Smooth muscle cell (in vitro differentiated cells): ENCODE measurements around the gene C12orf56. TPM values are rescaled to one million over a fixed set of nuclear protein-coding genes. Genes with fewer than 3 reads are reported as not detected.

Experiments used
- DNase-seq: peaks from one replicate; lab custom pipeline; 2025; ENCODE audit not compliant: unreplicated experiment; lab: John Stamatoyannopoulos, UW
- H2AFZ ChIP-seq: fragments of 200-600 bp; sonication (generic); 2 replicates; pipeline ENCODE4 v1.6.0; 2016; ENCODE audit warnings: antibody characterized with exemption, low read depth, mild to moderate bottlenecking
- H3F3A ChIP-seq: fragments of 200-600 bp; sonication (generic); 2 replicates; pipeline ENCODE4 v1.6.0; 2017; ENCODE audit warnings: antibody characterized with exemption, low read depth
- H3K27ac ChIP-seq: fragments of 200-600 bp; sonication (generic); 2 replicates; pipeline ENCODE4 v1.5.1; 2016; ENCODE audit warnings: low read depth, mild to moderate bottlenecking
- H3K27me3 ChIP-seq: fragments of 200-600 bp; sonication (generic); 2 replicates; pipeline ENCODE4 v1.6.1; 2016; ENCODE audit warnings: low read depth, mild to moderate bottlenecking
- H3K36me3 ChIP-seq: fragments of 200-600 bp; sonication (generic); 2 replicates; pipeline ENCODE4 v1.5.1; 2016; ENCODE audit warnings: low read depth
- H3K4me1 ChIP-seq: fragments of 200-600 bp; sonication (generic); 2 replicates; pipeline ENCODE4 v1.5.1; 2016; ENCODE audit warnings: low read depth
- H3K4me2 ChIP-seq: fragments of 200-600 bp; sonication (generic); 2 replicates; pipeline ENCODE4 v1.6.0; 2016; ENCODE audit warnings: mild to moderate bottlenecking
- H3K4me3 ChIP-seq: fragments of 200-600 bp; sonication (generic); 2 replicates; pipeline ENCODE4 v1.5.1; 2016; ENCODE audit warnings: mild to moderate bottlenecking
- H3K79me2 ChIP-seq: fragments of 200-600 bp; sonication (generic); 2 replicates; pipeline ENCODE4 v1.6.0; 2016; ENCODE audit warnings: low read depth, mild to moderate bottlenecking
- H3K9ac ChIP-seq: fragments of 200-600 bp; sonication (generic); 2 replicates; pipeline ENCODE4 v1.6.0; 2016; ENCODE audit warnings: low read depth
- H3K9me3 ChIP-seq: fragments of 200-600 bp; sonication (generic); replicated peaks from 2 replicates; pipeline ENCODE4 v1.5.1; 2016; ENCODE audit warnings: low read depth
- H4K20me1 ChIP-seq: fragments of 200-600 bp; sonication (generic); 2 replicates; pipeline ENCODE4 v1.6.0; 2016; ENCODE audit warnings: low read depth
- CTCF ChIP-seq: fragments of 200-600 bp; sonication (generic); IDR thresholded peaks from 2 replicates; pipeline ENCODE4 v1.5.1; 2017; ENCODE audit warnings: borderline replicate concordance, mild to moderate bottlenecking, antibody characterized with exemption; ENCODE audit not compliant: insufficient read depth, poor library complexity, severe bottlenecking
- WGBS: methylation state at CpG from one replicate; pipeline ENCODE4 v1.1.7; 2016; ENCODE audit warnings: low lambda C conversion rate; 5-methylcytosine and 5-hydroxymethylcytosine counted together
- polyA plus RNA-seq: library from polyadenylated mRNA; unstranded; fragments of >200 nt; fragmentation: Nextera tagmentation; extraction: Ambion mirVana; gene quantifications from 2 replicates; pipeline ENCODE4 v1.2.1, GENCODE V29; 2016
- total RNA-seq: library from RNA; depleted of rRNA; stranded (reverse); fragments of >200 nt; gene quantifications from 2 replicates; pipeline ENCODE4 v1.2.3, GENCODE V29; 2014

The C12orf56 gene
- total and polyA plus RNA-seq, 2 experiments from 2014 or later = 0.67 to 1.1 TPM

- Histone ChIP-seq H2AFZ (no peak overlapping the region), H3K9me3 (no peaks in the 10 kb centered on the region), H3K79me2 (peaks cover 24% of the 10 kb centered on the region), H3K36me3 (peaks cover 74% of the 10 kb centered on the region), H3K4me2 (no peak overlapping the region), H3K4me1 (no peaks in the 10 kb centered on the region), H3K27me3 (no peaks in the 10 kb centered on the region), H3K9ac (no peak overlapping the region), H3K27ac (no peak overlapping the region), H4K20me1 (peaks cover 37% of the 10 kb centered on the region), H3F3A (no peaks in the 10 kb centered on the region), H3K4me3 (no peak overlapping the region)
- TF ChIP-seq CTCF = no peak
- DNase-seq = no peak
Observed at GRCh38 chr12:64418209-64418608, 27.7 kb upstream of the C12orf56 start.

- peaks cover 47% of the 10 kb centered on the region for H3K79me2 ChIP-seq
- H4K20me1 ChIP-seq = peaks cover 55% of the 10 kb centered on the region
- no peak overlapping the region for H3K9ac ChIP-seq
- 95% methylated on average over 2 of the region's 2 CpGs for WGBS
- H3K9me3 ChIP-seq = no peaks in the 10 kb centered on the region
- TF ChIP-seq CTCF = no peak
- no peak for DNase-seq
- H3K27ac ChIP-seq = no peak overlapping the region
- peaks cover 49% of the 10 kb centered on the region for H3K36me3 ChIP-seq
- peaks cover under 1% of the 10 kb centered on the region for H3K4me1 ChIP-seq
- H3F3A ChIP-seq = no peaks in the 10 kb centered on the region
- no peak overlapping the region for H3K4me3 ChIP-seq
- no peak overlapping the region for H3K4me2 ChIP-seq
- no peak overlapping the region for H2AFZ ChIP-seq
- no peaks in the 10 kb centered on the region for H3K27me3 ChIP-seq
Observed at GRCh38 chr12:64413884-64414283, 23.3 kb upstream of the C12orf56 start.

- no peak overlapping the region for H3K4me2 ChIP-seq
- 80% methylated on average over 2 of the region's 2 CpGs for WGBS
Observed at GRCh38 chr12:64412459-64412858, 21.9 kb upstream of the C12orf56 start.

More at GRCh38 chr12:64412459-64412858, 21.9 kb upstream of the C12orf56 start:
- Histone ChIP-seq H4K20me1 (peaks cover 66% of the 10 kb centered on the region), H3K27me3 (no peaks in the 10 kb centered on the region), H2AFZ (no peak overlapping the region), H3K4me1 (peaks cover 9% of the 10 kb centered on the region), H3F3A (no peaks in the 10 kb centered on the region), H3K9ac (no peak overlapping the region), H3K27ac (no peak overlapping the region), H3K4me3 (no peak overlapping the region), H3K9me3 (no peaks in the 10 kb centered on the region), H3K36me3 (peaks cover 35% of the 10 kb centered on the region), H3K79me2 (peaks cover 59% of the 10 kb centered on the region)
- DNase-seq = no peak
- TF ChIP-seq CTCF = no peak
